OCI-LY3 (cell line): ENCODE results near the gene PIK3IP1.

Experiments used
- CTCF ChIP-seq: fragments of 200-600, 300-600 bp; sonication (generic); IDR thresholded peaks from 2 replicates; pipeline ENCODE4 v1.5.1; 2014; ENCODE audit warnings: antibody characterized with exemption, low read length, low read depth
- EZH2phosphoT487 ChIP-seq: fragments of 200-600 bp; shearing (Covaris generic); IDR thresholded peaks from 2 replicates; pipeline ENCODE4 v1.6.1; 2018; ENCODE audit warnings: antibody characterized with exemption, mixed run types, low read depth

GRCh38 chr22:31332886-31333285, 40.6 kb upstream of the PIK3IP1 start:
- TF ChIP-seq CTCF (no peak), EZH2phosphoT487 (no peak)
